Natural killer cell treated with Interleukin-12 subunit alpha and Interleukin-12 subunit beta and Interleukin-15 and Interleukin-18, amount 100 ng/mL, for 72 hours (primary cell): ENCODE measurements around the gene ALDH1L2. TPM values are rescaled to one million over a fixed set of nuclear protein-coding genes. Genes with fewer than 3 reads are reported as not detected.

Experiments used
- ATAC-seq, 2 donors: fragments of 150-1000 bp; cut with Tn5 transposase in 1 of 2; sonication (Bioruptor Pico), chemical (Tn5 transposase) in 1 of 2; 2 replicates each; pipeline ENCODE4 v1.10.0; 2021
- DNase-seq: peaks from one replicate; pipeline ENCODE4 v3.0.0; 2022; ENCODE audit warnings: low spot score
- H3K27ac Mint-ChIP-seq, 2 donors: 1 replicate in 1 of 2; 2 replicates in 1 of 2; pipeline ENCODE4 v1.8.0; 2022; ENCODE audit warnings: mixed read lengths in 2 of 2, mild to moderate bottlenecking in 1 of 2, moderate library complexity in 1 of 2
- H3K27me3 Mint-ChIP-seq, 2 donors: 1 replicate in 1 of 2; 2 replicates in 1 of 2; pipeline ENCODE4 v1.8.0; 2022; ENCODE audit warnings: mixed read lengths in 2 of 2
- H3K36me3 Mint-ChIP-seq: one replicate; pipeline ENCODE4 v1.8.0; 2022; ENCODE audit warnings: mixed read lengths
- H3K4me1 Mint-ChIP-seq, 2 donors: 1 replicate in 1 of 2; 2 replicates in 1 of 2; pipeline ENCODE4 v1.8.0; 2022; ENCODE audit warnings: low read depth in 2 of 2, mixed read lengths in 2 of 2, mild to moderate bottlenecking in 1 of 2
- H3K4me3 Mint-ChIP-seq: one replicate; pipeline ENCODE4 v1.8.0; 2022; ENCODE audit warnings: mixed read lengths
- H3K9me3 Mint-ChIP-seq: 2 replicates; pipeline ENCODE4 v1.8.0; 2022; ENCODE audit warnings: mixed read lengths
- total RNA-seq, 2 donors: library from RNA; stranded (reverse); gene quantifications; one replicate each; pipeline ENCODE4 v1.2.3, GENCODE V29; 2022

ALDH1L2 gene
- total RNA-seq, 2 donors from 2014 or later = 0.22 to 0.29 TPM

DNA sequence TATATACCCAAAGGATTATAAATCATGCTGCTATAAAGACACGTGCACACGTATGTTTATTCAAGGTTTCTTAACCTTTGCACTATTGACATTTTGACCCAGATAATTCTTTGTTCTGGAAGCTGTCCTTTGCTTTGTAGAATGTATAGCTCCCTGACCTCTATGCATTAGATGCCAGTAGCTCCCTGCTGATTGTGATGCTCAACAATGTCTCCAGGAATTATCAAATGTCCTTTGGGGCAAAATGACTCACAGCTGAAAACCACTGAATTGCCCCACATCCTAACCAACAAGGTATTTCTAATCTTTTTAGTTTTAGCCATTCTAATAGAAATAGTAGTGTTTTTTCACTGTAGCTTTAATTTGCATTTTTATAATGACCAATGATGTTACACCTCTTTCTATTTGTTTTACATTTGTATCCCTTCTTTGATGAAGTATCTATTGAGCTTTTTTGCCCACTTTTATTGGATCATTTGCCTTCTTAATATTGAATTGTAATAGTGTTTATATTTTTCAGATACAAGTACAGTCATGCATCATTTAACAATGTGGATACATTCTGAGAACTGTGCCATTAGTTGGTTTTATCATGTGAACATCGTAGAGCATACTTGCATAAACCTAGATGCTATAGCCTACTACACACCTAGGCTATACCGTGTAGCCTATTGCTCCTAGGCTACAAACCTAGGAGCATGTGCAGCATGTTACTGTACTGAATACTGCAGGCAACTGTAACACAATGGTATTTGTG, 108.5 kb downstream of the ALDH1L2 start:
- no peaks in the 10 kb centered on the region for H3K36me3 Mint-ChIP-seq
- peaks cover 5 to 6% of the 10 kb centered on the region in 2 donors for H3K27me3 Mint-ChIP-seq
- DNase-seq (no peak), ATAC-seq (no peak)
- no peak overlapping the region for H3K4me3 Mint-ChIP-seq
- H3K27ac Mint-ChIP-seq = no peak overlapping the region
- peaks cover 0 to 6% of the 10 kb centered on the region in 2 donors for H3K4me1 Mint-ChIP-seq
- no peaks in the 10 kb centered on the region for H3K9me3 Mint-ChIP-seq

DNA sequence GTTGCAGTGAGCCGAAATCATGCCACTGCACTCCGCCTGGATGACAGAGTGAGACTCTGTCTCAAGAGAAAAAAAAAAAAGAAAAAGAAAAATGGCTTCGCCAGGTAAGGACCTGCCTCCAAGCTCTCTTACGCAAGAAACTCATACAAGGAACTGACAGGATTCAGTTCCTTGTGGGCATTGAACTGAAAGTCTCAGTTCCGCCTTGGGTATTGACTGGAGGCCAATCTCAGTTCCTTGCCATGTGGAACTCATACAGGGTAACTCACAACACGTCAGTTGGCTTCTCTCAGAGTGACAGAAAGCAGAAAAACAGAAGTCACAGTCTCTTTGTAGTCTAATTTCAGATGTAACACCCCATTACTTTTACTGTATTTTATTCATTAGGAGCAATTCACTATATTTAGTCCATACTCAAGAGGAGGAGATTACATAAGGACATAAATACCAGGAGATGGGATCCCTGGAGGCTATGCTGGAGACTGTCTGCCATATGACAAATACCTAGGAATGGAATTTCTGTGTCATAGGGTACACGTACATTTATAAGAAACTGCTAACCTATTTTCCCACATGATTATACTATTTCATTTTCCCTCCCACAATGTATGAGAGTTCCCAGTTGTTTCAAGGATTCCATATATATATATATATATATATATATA, 109.5 kb downstream of the ALDH1L2 start:
- H3K4me3 Mint-ChIP-seq = no peak overlapping the region
- no peaks in the 10 kb centered on the region for H3K9me3 Mint-ChIP-seq
- H3K27ac Mint-ChIP-seq = no peak overlapping the region
- DNase-seq = no peak
- no peaks in the 10 kb centered on the region for H3K36me3 Mint-ChIP-seq
- no peak for ATAC-seq
- peaks cover 0 to 6% of the 10 kb centered on the region in 2 donors for H3K4me1 Mint-ChIP-seq
- H3K27me3 Mint-ChIP-seq = peaks cover 0 to 2% of the 10 kb centered on the region in 2 donors

DNA sequence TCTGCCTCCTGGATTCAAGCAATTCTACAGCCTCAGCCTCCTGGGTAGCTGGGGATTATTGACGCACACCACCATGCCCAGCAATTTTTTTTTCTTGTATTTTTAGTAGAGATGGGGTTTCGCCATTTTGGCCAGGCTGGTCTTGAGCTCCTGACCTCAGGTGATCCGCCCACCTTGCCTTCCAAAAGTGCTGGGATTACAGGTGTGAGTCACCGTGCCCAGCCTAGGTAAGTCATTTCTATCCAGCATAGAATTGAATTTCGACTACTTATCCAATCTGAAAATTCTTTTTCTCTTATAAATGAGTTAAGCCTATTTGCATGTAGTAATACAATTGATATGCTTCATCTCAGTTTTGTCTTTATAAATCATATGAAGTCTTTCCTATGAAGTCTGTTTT, 111.0 kb downstream of the ALDH1L2 start:
- Mint-ChIP-seq H3K36me3 (no peaks in the 10 kb centered on the region), H3K4me3 (no peak overlapping the region), H3K27ac (no peak overlapping the region), H3K4me1 (peaks cover 0 to 6% of the 10 kb centered on the region in 2 donors), H3K9me3 (no peaks in the 10 kb centered on the region), H3K27me3 (no peaks in the 10 kb centered on the region)
- ATAC-seq = no peak
- no peak for DNase-seq

DNA sequence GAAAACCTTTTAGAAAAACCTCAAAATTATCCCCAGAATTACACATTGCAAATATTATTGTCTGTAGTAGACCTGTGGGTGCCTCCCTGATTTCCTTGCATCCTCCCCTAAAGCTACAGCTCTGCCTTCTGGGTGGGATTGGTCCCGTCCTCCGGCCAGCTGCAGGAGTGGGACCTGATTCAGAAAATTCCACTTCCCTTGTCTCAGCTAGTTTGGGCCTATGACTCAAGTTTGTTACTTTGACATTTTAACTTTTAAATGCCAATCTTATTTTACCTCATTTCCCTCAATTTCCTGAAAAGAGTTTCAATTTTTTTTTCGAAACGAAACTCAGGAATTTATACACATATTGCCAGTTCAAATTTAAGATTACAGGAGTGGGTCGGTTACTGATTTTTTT, 113.0 kb downstream of the ALDH1L2 start:
- Mint-ChIP-seq H3K9me3 (no peaks in the 10 kb centered on the region), H3K27ac (no peak overlapping the region), H3K27me3 (peaks cover 1 to 4% of the 10 kb centered on the region in 2 donors), H3K36me3 (no peaks in the 10 kb centered on the region), H3K4me3 (no peak overlapping the region), H3K4me1 (peaks cover 0 to 6% of the 10 kb centered on the region in 2 donors)
- no peak for ATAC-seq
- no peak for DNase-seq

Other genes with a start within 250 kb of the ALDH1L2 start
- 10 to 100 TPM; 14.9 to 17.6 TPM for gene SLC41A2, start 126.2 kb downstream of the ALDH1L2 start, total RNA-seq
- gene NOPCHAP1, start 98.1 kb downstream of the ALDH1L2 start, total RNA-seq = 10 to 100 TPM; 20.6 to 30.2 TPM
- gene WASHC4, start 23.3 kb upstream of the ALDH1L2 start, total RNA-seq = 10 to 100 TPM; 42.8 to 48.2 TPM
- 10 to 100 TPM; 13.2 to 26.4 TPM for gene APPL2, start 151.7 kb upstream of the ALDH1L2 start, total RNA-seq
- 100 to 1,000 TPM in 1 of 2 donors, 10 to 100 TPM in 1; 65.5 to 159 TPM for gene C12orf75, start 246.2 kb upstream of the ALDH1L2 start, total RNA-seq